HepG2 (cell line): ENCODE results near the gene RASA1. TPM values are rescaled to one million over a fixed set of nuclear protein-coding genes. Genes with fewer than 3 reads are reported as not detected.

Experiments
- ATAC-seq: fragments of 200-7000 bp; cut with Tn5 transposase; 3 replicates; pipeline ENCODE4 v1.9.1; 2020; ENCODE audit warnings: mild to moderate bottlenecking, moderate library complexity
- BruUV-seq: library from RNA; stranded (reverse); fragments of 400-500 nt; replicated peaks from 2 replicates; lab custom pipeline; 2021; lab: Mats Ljungman, UMichigan
- CTCF ChIA-PET: fragments of 300-600 bp; formaldehyde crosslinking; extraction: SDS; loops from one replicate; lab custom pipeline; 2021; ENCODE audit warnings: low total read pairs, inconsistent platforms, low intra/inter-chr PET ratio; lab: Yijun Ruan, JAX
- POLR2A ChIA-PET: fragments of 350-600 bp; sonication (Branson Sonifier 250); formaldehyde crosslinking; loops from one replicate; lab custom pipeline; 2020; ENCODE audit warnings: antibody characterized with exemption, inconsistent platforms; lab: Yijun Ruan, JAX
- DNase-seq: peaks from one replicate; pipeline ENCODE4 v3.0.0-alpha.2; 2015; ENCODE audit warnings: low spot score
- FAIRE-seq: peaks from 3 replicates; lab custom pipeline; 2011; peaks lifted over from hg19 to GRCh38; lab: Jason Lieb, UNC
- H2AFZ ChIP-seq: one replicate; pipeline ENCODE4 v1.6.1; 2011; ENCODE audit warnings: low read length, inconsistent platforms
- H3K27ac ChIP-seq: fragments of 300-600 bp; 3 replicates; pipeline ENCODE4 v1.8.0; 2011; ENCODE audit warnings: mixed run types, mild to moderate bottlenecking, mixed read lengths, low read length, inconsistent platforms; ENCODE audit not compliant: insufficient read depth; ENCODE audit errors: extremely low read length
- H3K27me3 ChIP-seq, 2 experiments: fragments of 200-600 bp in 1 of 2; 2 replicates in 1 of 2; 3 replicates in 1 of 2; pipeline versions ENCODE4 v1.6.0 to v1.8.0; 2011; ENCODE audit warnings: low read length in 2 of 2, mild to moderate bottlenecking in 2 of 2, moderate library complexity in 2 of 2, inconsistent platforms in 1 of 2; ENCODE audit not compliant: insufficient read depth in 2 of 2, control insufficient read depth in 1 of 2
- H3K36me3 ChIP-seq, 2 experiments: fragments of 200-600 bp in 1 of 2; replicated peaks in 1 of 2; 2 replicates in 1 of 2; 3 replicates in 1 of 2; pipeline versions ENCODE4 v1.5.1 to v1.8.0; 2011; ENCODE audit warnings: low read length in 2 of 2, inconsistent platforms in 1 of 2; ENCODE audit not compliant: insufficient read depth in 2 of 2, control insufficient read depth in 1 of 2
- H3K4me1 ChIP-seq: 2 replicates; pipeline ENCODE4 v1.5.1; 2012; ENCODE audit warnings: low read length, inconsistent platforms; ENCODE audit not compliant: insufficient read depth
- H3K4me2 ChIP-seq: 2 replicates; pipeline ENCODE4 v1.6.0; 2011; ENCODE audit warnings: low read depth, low read length, inconsistent platforms
- H3K4me3 ChIP-seq, 3 experiments: fragments of 200-600 bp in 1 of 3; sonication (generic), shearing (Covaris generic) in 1 of 3; replicated peaks in 1 of 3; 2 replicates each; pipeline ENCODE4 v1.5.1; 2011 to 2016; ENCODE audit warnings: low read length in 3 of 3, inconsistent platforms in 2 of 3, low read depth in 2 of 3, mild to moderate bottlenecking in 2 of 3, control low read depth in 1 of 3, mixed read lengths in 1 of 3; ENCODE audit not compliant: insufficient read depth in 1 of 3
- H3K79me2 ChIP-seq: one replicate; pipeline ENCODE4 v1.6.1; 2011; ENCODE audit warnings: low read length, inconsistent platforms; ENCODE audit not compliant: insufficient read depth
- H3K9ac ChIP-seq: 2 replicates; pipeline ENCODE4 v1.6.0; 2011; ENCODE audit warnings: mild to moderate bottlenecking, low read depth, low read length, inconsistent platforms; ENCODE audit not compliant: insufficient read depth
- H3K9me3 ChIP-seq: 2 replicates; pipeline ENCODE4 v1.5.1; 2012; ENCODE audit warnings: mild to moderate bottlenecking, low read length
- H4K20me1 ChIP-seq: 2 replicates; pipeline ENCODE4 v1.6.0; 2011; ENCODE audit warnings: inconsistent platforms, mild to moderate bottlenecking, low read length, moderate library complexity; ENCODE audit not compliant: insufficient read depth
- ATF7 ChIP-seq, 2 experiments: fragments of 450-650 bp in 1 of 2; sonication (generic) in 1 of 2; formaldehyde crosslinking in 1 of 2; IDR thresholded peaks; 2 replicates each; pipeline versions ENCODE4 v1.4.0 to v1.6.1; 2016 to 2020; ENCODE audit warnings: antibody characterized with exemption in 1 of 2, mild to moderate bottlenecking in 1 of 2, missing genetic modification reagents in 1 of 2
- BRD4 ChIP-seq: sonication (generic); formaldehyde crosslinking; IDR thresholded peaks from 2 replicates; pipeline ENCODE4 v1.4.0; 2020; ENCODE audit warnings: missing genetic modification reagents
- CENPX ChIP-seq: sonication (generic); formaldehyde crosslinking; IDR thresholded peaks from 2 replicates; pipeline ENCODE4 v1.9.0; 2021; ENCODE audit warnings: mild to moderate bottlenecking, missing genetic modification reagents, moderate library complexity
- EED ChIP-seq: sonication (generic); formaldehyde crosslinking; IDR thresholded peaks from 2 replicates; pipeline ENCODE4 v1.5.0; 2020; ENCODE audit warnings: mild to moderate bottlenecking, missing genetic modification reagents
- GMEB2 ChIP-seq: IDR thresholded peaks from 2 replicates; pipeline ENCODE4 v1.6.1; 2016; ENCODE audit warnings: missing biosample characterization, missing genetic modification reagents, low read depth
- HIVEP1 ChIP-seq: sonication (generic); formaldehyde crosslinking; IDR thresholded peaks from 2 replicates; pipeline ENCODE4 v1.4.0; 2020; ENCODE audit warnings: mild to moderate bottlenecking, missing genetic modification reagents
- HNF4A ChIP-seq: sonication (generic); formaldehyde crosslinking; IDR thresholded peaks from 2 replicates; pipeline ENCODE4 v1.4.0; 2020; ENCODE audit warnings: missing genetic modification reagents
- LBX2 ChIP-seq: sonication (generic); formaldehyde crosslinking; IDR thresholded peaks from 2 replicates; pipeline ENCODE4 v1.5.0; 2020; ENCODE audit warnings: missing genetic modification reagents, mild to moderate bottlenecking, borderline replicate concordance
- MAFF ChIP-seq: IDR thresholded peaks from 2 replicates; pipeline ENCODE4 v1.6.1; 2011; ENCODE audit warnings: low read depth, low read length, improper control_type of control experiment
- MBD4 ChIP-seq: IDR thresholded peaks from 2 replicates; pipeline ENCODE4 v1.6.1; 2012; ENCODE audit warnings: low read length, inconsistent platforms, borderline replicate concordance
- NCOA5 ChIP-seq: sonication (generic); formaldehyde crosslinking; IDR thresholded peaks from 2 replicates; pipeline ENCODE4 v1.4.0; 2020; ENCODE audit warnings: missing genetic modification reagents
- NFKB2 ChIP-seq: sonication (generic); formaldehyde crosslinking; IDR thresholded peaks from 2 replicates; pipeline ENCODE4 v1.4.0; 2020; ENCODE audit warnings: missing genetic modification reagents, borderline replicate concordance
- NKX3-1 ChIP-seq: sonication (generic); formaldehyde crosslinking; IDR thresholded peaks from 2 replicates; pipeline ENCODE4 v1.5.0; 2020; ENCODE audit warnings: missing genetic modification reagents
- NR2F2 ChIP-seq: IDR thresholded peaks from 2 replicates; pipeline ENCODE4 v1.6.1; 2012; ENCODE audit warnings: low read depth, inconsistent platforms, borderline replicate concordance
- RBFOX2 ChIP-seq: fragments of 200-400 bp; formaldehyde crosslinking; IDR thresholded peaks from 2 replicates; pipeline ENCODE4 v1.6.1; 2017; ENCODE audit warnings: low read depth, mild to moderate bottlenecking, low read length
- ZFP1 ChIP-seq: IDR thresholded peaks from 2 replicates; pipeline ENCODE4 v1.6.1; 2016
- ZFP37 ChIP-seq: sonication (generic); formaldehyde crosslinking; IDR thresholded peaks from 2 replicates; pipeline ENCODE4 v1.4.0; 2020; ENCODE audit warnings: missing genetic modification reagents, borderline replicate concordance
- ZMAT3 ChIP-seq: sonication (generic); formaldehyde crosslinking; conservative IDR thresholded peaks from 2 replicates; pipeline ENCODE4 v1.7.0; 2021; ENCODE audit warnings: missing genetic modification reagents
- ZNF510 ChIP-seq: sonication (generic); formaldehyde crosslinking; IDR thresholded peaks from 2 replicates; pipeline ENCODE4 v1.4.0; 2020; ENCODE audit warnings: low read depth, mild to moderate bottlenecking, missing genetic modification reagents
- ZNF691 ChIP-seq: sonication (generic); formaldehyde crosslinking; IDR thresholded peaks from 2 replicates; pipeline ENCODE4 v1.4.0; 2020; ENCODE audit warnings: missing genetic modification reagents, low read depth, mild to moderate bottlenecking, borderline replicate concordance
- ZNF709 ChIP-seq: sonication (generic); formaldehyde crosslinking; IDR thresholded peaks from 2 replicates; pipeline ENCODE4 v1.5.0; 2020; ENCODE audit warnings: mild to moderate bottlenecking, missing genetic modification reagents
- ZNF747 ChIP-seq: sonication (generic); formaldehyde crosslinking; IDR thresholded peaks from 2 replicates; pipeline ENCODE4 v1.8.1; 2023; ENCODE audit warnings: missing genetic modification reagents, mild to moderate bottlenecking, borderline replicate concordance
- ZNF775 ChIP-seq: sonication (generic); formaldehyde crosslinking; IDR thresholded peaks from 2 replicates; pipeline ENCODE4 v1.4.0; 2020; ENCODE audit warnings: missing genetic modification reagents, mild to moderate bottlenecking, moderate library complexity, borderline replicate concordance
- WGBS: methylation state at CpG from one replicate; pipeline ENCODE4 v1.1.6; 2017; ENCODE audit warnings: low lambda C conversion rate; 5-methylcytosine and 5-hydroxymethylcytosine counted together
- in situ Hi-C: cut with HindIII; loops from 2 replicates; pipeline ENCODE4 v1.10.0; 2017; ENCODE audit warnings: low pct_unique_long_range_greater_than_20kb; ENCODE audit not compliant: extremely low pct_ligation_motif_present
- intact Hi-C: fragments of 100-400 bp; cut with micrococcal nuclease; formaldehyde crosslinking; loops from one replicate; pipeline ENCODE4 v1.10.0; 2022; ENCODE audit not compliant: unreplicated experiment
- polyA plus RNA-seq, 8 experiments: library from polyadenylated mRNA; depleted of rRNA in 3 of 8; stranded (reverse) in 7 of 8; unstranded in 1 of 8; fragments of >200 nt; fragmentation: Illumina TruSeq in 4 of 8; extraction: Trizol in 4 of 8; gene quantifications; 2 replicates each; pipeline versions ENCODE4 v1.2.1 to v1.2.3, GENCODE V29; 2011 to 2016; ENCODE audit warnings: low read depth in 4 of 8, missing spikeins in 1 of 8, mixed read lengths in 1 of 8; ENCODE audit not compliant: insufficient read depth in 1 of 8
- total RNA-seq, 5 experiments: library from RNA; depleted of rRNA; stranded (reverse); fragments of >200 nt; fragmentation: Illumina TruSeq; extraction: Trizol; gene quantifications; 2 replicates each; pipeline ENCODE4 v1.2.3, GENCODE V29; 2016; ENCODE audit warnings: low read depth in 1 of 5

RASA1 gene
- total and polyA plus RNA-seq, 2 of the 13 experiments (the other 11 are each of a cell fraction or from before 2014, with no cell fraction given), result 19.5 to 20.5 TPM

- TF ChIP-seq ZNF747 (CRISPR knock-in tag), result no peak
- no peak for TF ChIP-seq NCOA5 (CRISPR knock-in tag)
- TF ChIP-seq HNF4A (CRISPR knock-in tag), result no peak
- TF ChIP-seq LBX2, result no peak
- TF ChIP-seq RBFOX2, result no peak
- no peak for TF ChIP-seq ZMAT3
- TF ChIP-seq ZNF709 (CRISPR knock-in tag), result no peak
Observed at GRCh38 chr5:87339986-87340385, 72.3 kb downstream of the RASA1 start (continued).

GRCh38 chr5:87340716-87341115 lies 73.0 kb downstream of the RASA1 start:
- ATAC-seq (no peak), FAIRE-seq (no peak), DNase-seq (no peak)
- no peak overlapping the region for H2AFZ ChIP-seq
- H3K27ac ChIP-seq, result no peak overlapping the region
- no TSS peak for BruUV-seq
- intact Hi-C loops (no loop called here), in situ Hi-C loops (no loop called here)
- no peaks in the 10 kb centered on the region for H3K79me2 ChIP-seq
- H3K27me3 ChIP-seq, result no peaks in the 10 kb centered on the region
- no peaks in the 10 kb centered on the region for H3K4me1 ChIP-seq
- no peaks in the 10 kb centered on the region for H3K9me3 ChIP-seq
- no peak overlapping the region for H3K9ac ChIP-seq
- no peak overlapping the region for H3K4me2 ChIP-seq
- no peaks in the 10 kb centered on the region for H4K20me1 ChIP-seq
- 89% methylated on average over 2 of the region's 2 CpGs for WGBS
- POLR2A ChIA-PET, result no interaction called here
- no peak overlapping the region for H3K4me3 ChIP-seq
- CTCF ChIA-PET, result no interaction called here
- H3K36me3 ChIP-seq, result peaks cover 0 to 17% of the 10 kb centered on the region in 2 experiments; a peak in 4 of 5 replicates
- TF ChIP-seq ATF7 (IDR thresholded peaks at IDR 0.05) (no peak), ATF7 (CRISPR knock-in tag; IDR thresholded peaks at IDR 0.05) (no peak), GMEB2 (CRISPR knock-in tag) (no peak), NKX3-1 (no peak), MAFF (no peak), ZNF691 (CRISPR knock-in tag) (no peak), BRD4 (no peak), ZNF775 (CRISPR knock-in tag) (no peak), NR2F2 (no peak), NFKB2 (CRISPR knock-in tag) (no peak), ZFP37 (CRISPR knock-in tag) (no peak), EED (no peak), ZFP1 (CRISPR knock-in tag) (no peak), ZNF510 (no peak), CENPX (no peak), HIVEP1 (CRISPR knock-in tag) (no peak), MBD4 (no peak)
